ENCODE results near the gene SRRM1. TPM values are rescaled to one million over a fixed set of nuclear protein-coding genes. Genes with fewer than 3 reads are reported as not detected.

The SRRM1 gene
- 10 to 100 TPM; 39.3 to 97.0 (median 62.2) TPM for total RNA-seq
- 10 to 100 TPM; 30.3 to 39.5 TPM for polyA plus RNA-seq
- long read RNA-seq, donor 1, transcript SRRM1-205 (4 exons, 2,624 nt), result major isoform, 5 of 36 reads
- long read RNA-seq, donor 1, partial matches to known transcripts, result 21 of 36 reads
- long read RNA-seq, donor 1, other reads (novel, unspliced or antisense), result 7 of 36 reads
- long read RNA-seq, donor 2, full-length matches to known transcripts, result 9 of 56 reads
- long read RNA-seq, donor 2, partial matches to known transcripts, result 16 of 56 reads
- long read RNA-seq, donor 2, other reads (novel, unspliced or antisense), result 31 of 56 reads
- long read RNA-seq, donor 3, partial matches to known transcripts, result 11 of 19 reads
- long read RNA-seq, donor 3, other reads (novel, unspliced or antisense), result 5 of 19 reads

DNA sequence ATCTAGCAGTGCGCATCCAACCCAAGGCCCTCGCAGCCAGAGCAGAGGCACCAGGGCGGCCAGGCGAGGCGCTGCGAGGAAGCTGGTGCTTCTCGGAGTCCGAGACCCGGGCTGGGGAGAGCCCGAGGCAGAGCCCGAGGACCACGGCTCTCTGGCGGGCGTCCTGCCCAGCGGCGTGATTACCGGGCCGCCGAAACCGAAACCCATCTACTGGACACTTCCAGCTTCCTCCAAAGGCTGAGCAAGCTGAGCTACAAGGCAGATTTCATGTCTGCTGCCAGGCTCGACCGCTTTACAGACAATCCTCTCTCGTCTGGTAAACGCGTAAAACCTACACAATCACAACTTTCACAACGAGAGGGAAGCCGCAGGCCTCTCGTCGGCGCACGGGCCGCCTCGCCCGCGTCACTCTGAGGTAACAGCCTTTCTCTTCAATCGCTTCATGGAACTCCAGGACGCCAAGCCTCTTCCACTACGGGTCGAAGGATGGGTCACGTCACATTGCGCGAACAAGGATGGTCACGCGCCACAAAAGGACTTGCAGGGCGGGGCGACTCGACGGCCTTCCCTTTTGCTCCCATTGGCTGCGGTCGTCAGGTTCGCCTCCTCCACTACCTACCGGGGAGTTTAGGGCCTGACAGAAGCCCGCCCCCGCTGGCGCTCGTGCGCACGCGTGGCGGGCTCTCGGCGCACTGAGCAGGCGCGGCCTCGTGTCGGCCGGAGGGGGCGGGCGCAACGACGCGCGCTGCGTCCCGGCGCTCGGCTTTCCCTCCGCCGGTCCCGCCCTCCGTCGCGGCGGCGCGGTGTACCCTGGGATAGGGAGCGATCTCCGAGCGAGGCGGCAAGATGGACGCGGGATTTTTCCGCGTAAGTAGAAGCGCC is at the start of gene SRRM1:
TSS of gene SRRM1 (plus strand) at position 822 of the 882 bp plus-strand sequence. CDS start at position 847, 25 bp downstream.
- H3K36me3 ChIP-seq, result peaks cover 0 to 27% (median 24%) of the 10 kb centered on the region in 9 donors
- no peaks in the 10 kb centered on the region for H3K9me3 ChIP-seq
- TF ChIP-seq POLR2A (IDR thresholded peaks at IDR 0.05), result peak; percentile 97 to 99
- peak in 2 of 12 donors; percentile 10 to 34 for TF ChIP-seq CTCF (IDR thresholded peaks at IDR 0.05)
- peak within 1 kb of the TSS; percentile 79 to 98 (median 93) for H3K4me3 ChIP-seq
- WGBS, 4 donors, result 0% methylated on average over 32 to 95 of the region's 95 CpGs
- H3K27ac ChIP-seq, result peak within 1 kb of the TSS; percentile 95 to 100 (median 99)
- DNase-seq (peak; percentile 99 to 100 (median 100)), ATAC-seq (peak; percentile 96 to 98 (median 97))
- peaks cover 0 to 37% (median 25%) of the 10 kb centered on the region in 12 donors for H3K4me1 ChIP-seq
- intact Hi-C loops (cut with DNase I), result loop anchor here in 2 of 10 donors (1.0 to 10.0 kb wide), 3 partner anchors 102 to 228 kb away; partner anchors contain the start of genes CLIC4 (in 2 of the 2), NIPAL3 (in 1 of the 2) and STPG1 (in 1 of the 2)
- no peaks in the 10 kb centered on the region for H3K27me3 ChIP-seq

- no peak for ATAC-seq
- H3K4me1 ChIP-seq, result no peaks in the 10 kb centered on the region
- 82 to 90% (median 89%) methylated on average over 3 of the region's 3 CpGs for WGBS, 4 donors
- no peaks in the 10 kb centered on the region for H3K36me3 ChIP-seq
- H3K27me3 ChIP-seq, result peaks cover 0 to 10% (median 0%) of the 10 kb centered on the region in 9 donors
- H3K27ac ChIP-seq, result no peak overlapping the region
- H3K4me3 ChIP-seq, result no peak overlapping the region
- H3K9me3 ChIP-seq, result no peaks in the 10 kb centered on the region
- no peak for TF ChIP-seq POLR2A (IDR thresholded peaks at IDR 0.05)
- no peak for TF ChIP-seq CTCF (IDR thresholded peaks at IDR 0.05)
- DNase-seq, result no peak
- intact Hi-C loops (cut with DNase I), result no loop called here
These were observed 48.8 kb upstream of the SRRM1 start for GRCh38 chr1:24594328-24594598.

DNA sequence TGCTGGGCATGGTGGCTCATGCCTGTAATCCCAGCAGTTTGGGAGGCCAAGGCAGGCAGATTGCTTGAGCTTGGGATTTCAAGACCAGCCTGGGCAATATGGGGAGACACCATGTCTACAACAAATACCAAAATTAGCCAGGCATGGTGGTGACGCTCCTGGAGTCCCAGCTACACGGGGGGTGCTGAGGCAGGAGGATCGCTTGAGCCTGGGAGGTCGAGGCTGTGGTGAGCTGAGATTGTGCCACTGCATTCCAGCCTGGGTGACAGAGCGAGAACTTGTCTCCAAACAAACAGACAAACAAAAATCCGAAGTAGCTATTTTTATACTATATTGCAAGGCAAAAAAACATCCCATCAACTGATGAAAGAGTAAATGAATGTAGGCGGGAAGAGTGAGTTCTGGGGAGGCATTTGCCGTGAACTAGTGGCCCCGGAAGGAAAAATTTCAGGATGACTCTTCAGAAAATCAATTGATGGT is 46.7 kb upstream of the SRRM1 start:
- Histone ChIP-seq H3K27ac (no peak overlapping the region), H3K36me3 (no peaks in the 10 kb centered on the region), H3K27me3 (peaks cover 0 to 7% (median 0%) of the 10 kb centered on the region in 9 donors), H3K9me3 (no peaks in the 10 kb centered on the region), H3K4me3 (no peak overlapping the region), H3K4me1 (no peaks in the 10 kb centered on the region)
- DNase-seq (no peak), ATAC-seq (no peak)
- WGBS, 4 donors, result 72 to 83% (median 76%) methylated on average over 9 of the region's 9 CpGs
- TF ChIP-seq CTCF (IDR thresholded peaks at IDR 0.05) (no peak), POLR2A (IDR thresholded peaks at IDR 0.05) (no peak)
- intact Hi-C loops (cut with DNase I), result no loop called here

DNA sequence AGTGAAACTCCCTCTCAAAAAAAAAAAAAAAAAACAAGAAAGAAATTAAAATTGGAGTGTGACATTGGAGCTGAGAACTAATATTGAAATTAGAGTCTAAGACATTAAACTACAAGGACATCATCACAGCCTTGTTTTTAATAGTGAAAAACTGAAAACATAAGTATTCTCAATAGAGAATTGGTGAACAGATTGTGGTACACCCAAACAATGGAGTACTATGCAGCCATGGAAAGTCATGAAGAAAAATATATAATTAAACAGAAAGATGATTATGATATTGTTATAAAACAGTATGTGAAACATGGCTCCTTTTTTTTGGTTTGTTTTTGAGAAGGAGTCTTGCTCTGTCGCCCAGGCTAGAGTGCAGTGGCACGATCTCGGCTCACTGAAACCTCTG is 43.8 kb upstream of the SRRM1 start:
- DNase-seq (no peak), ATAC-seq (no peak)
- 87 to 89% (median 88%) methylated on average over 3 of the region's 3 CpGs for WGBS, 4 donors
- Histone ChIP-seq H3K4me1 (no peaks in the 10 kb centered on the region), H3K27ac (no peak overlapping the region), H3K27me3 (peaks cover 0 to 7% (median 0%) of the 10 kb centered on the region in 9 donors), H3K9me3 (no peaks in the 10 kb centered on the region), H3K4me3 (no peak overlapping the region), H3K36me3 (no peaks in the 10 kb centered on the region)
- intact Hi-C loops (cut with DNase I), result no loop called here
- TF ChIP-seq CTCF (IDR thresholded peaks at IDR 0.05), result no peak
- TF ChIP-seq POLR2A (IDR thresholded peaks at IDR 0.05), result no peak

Data from heart left ventricle (tissue), 16 donors.